GM21526 (cell line): ENCODE data around the gene CPSF4.
A peak's percentile ranks its signal among the peaks of the same experiment; 100 is the strongest.
"Not testable (repeated sequence)": the region's sequence is repeated elsewhere in the genome, so short reads cannot be mapped to it uniquely, and the experiment has no call there.

ENCODE experiments used
- ATAC-seq: cut with Tn5 transposase; IDR thresholded peaks from one replicate; pipeline ENCODE4 v1.9.1; 2021; ENCODE audit warnings: moderate library complexity; ENCODE audit not compliant: unreplicated experiment, low FRiP score

The CPSF4 gene

GRCh38 chr7:99407872-99408378 lies 30.8 kb upstream of the CPSF4 start:
- peak; percentile 3 for ATAC-seq

- ATAC-seq: peak; percentile 58
These were observed 30.2 kb upstream of the CPSF4 start, which contains the start of the genes BUD31 and PDAP1 for GRCh38 chr7:99408379-99409191. Gene BUD31 (plus strand): TSS chr7:99408969. CDS start chr7:99411093, 2,124 bp downstream. Gene PDAP1 (minus strand): TSS chr7:99408597. CDS start chr7:99408548, 49 bp downstream.

- peak; percentile 4 for ATAC-seq
These were observed 29.6 kb upstream of the CPSF4 start for GRCh38 chr7:99409192-99409572.

- ATAC-seq: no peak
These were observed 28.9 kb upstream of the CPSF4 start for GRCh38 chr7:99409806-99410205.

- no peak for ATAC-seq
These were observed 28.1 kb upstream of the CPSF4 start for GRCh38 chr7:99410635-99411034.

- not testable (repeated sequence) for ATAC-seq
These were observed 23.1 kb upstream of the CPSF4 start for GRCh38 chr7:99415513-99416127.

- ATAC-seq: no peak
These were observed 20.5 kb upstream of the CPSF4 start for GRCh38 chr7:99418260-99418659.

- no peak for ATAC-seq
These were observed 19.3 kb upstream of the CPSF4 start for GRCh38 chr7:99419323-99420021.

GRCh38 chr7:99420213-99420612 lies 18.5 kb upstream of the CPSF4 start:
- ATAC-seq: no peak

- no peak for ATAC-seq
These were observed 17.8 kb upstream of the CPSF4 start for GRCh38 chr7:99420986-99421385.

GRCh38 chr7:99422186-99422585 lies 16.6 kb upstream of the CPSF4 start:
- no peak for ATAC-seq

- no peak for ATAC-seq
These were observed 16.1 kb upstream of the CPSF4 start for GRCh38 chr7:99422625-99423024.

GRCh38 chr7:99424932-99425730 lies 13.6 kb upstream of the CPSF4 start:
- no peak for ATAC-seq

- no peak for ATAC-seq
These were observed 9.7 kb upstream of the CPSF4 start for GRCh38 chr7:99428972-99429566.

GRCh38 chr7:99429756-99430155 lies 9.0 kb upstream of the CPSF4 start:
- ATAC-seq: no peak

- ATAC-seq: not testable (repeated sequence)
These were observed 6.8 kb upstream of the CPSF4 start for GRCh38 chr7:99431756-99432540.

GRCh38 chr7:99433158-99433557 lies 5.6 kb upstream of the CPSF4 start:
- no peak for ATAC-seq

- ATAC-seq: no peak
These were observed 684 bp upstream of the CPSF4 start for GRCh38 chr7:99437946-99438572.

- no peak for ATAC-seq
These were observed 1.5 kb downstream of the CPSF4 start for GRCh38 chr7:99440195-99440594.
